K562 (cell line): ENCODE results near the gene RBM22. TPM values are rescaled to one million over a fixed set of nuclear protein-coding genes. Genes with fewer than 3 reads are reported as not detected.

Experiments used
- ATAC-seq: fragments of 200-7000 bp; cut with Tn5 transposase; 3 replicates; pipeline ENCODE4 v1.9.1; 2020; ENCODE audit warnings: moderate library complexity
- BruUV-seq: library from RNA; stranded (reverse); fragments of 400-500 nt; replicated peaks from 2 replicates; lab custom pipeline; 2021; lab: Mats Ljungman, UMichigan
- CTCF ChIA-PET: fragments of 300-600 bp; formaldehyde crosslinking; extraction: SDS; loops from one replicate; lab custom pipeline; 2021; ENCODE audit warnings: low intra/inter-chr PET ratio; lab: Yijun Ruan, JAX
- POLR2A ChIA-PET: fragments of 300-600, 350-650 bp; sonication (Branson Sonifier 250); formaldehyde crosslinking; extraction: SDS; loops from one replicate; lab custom pipeline; 2021; ENCODE audit warnings: antibody characterized with exemption, inconsistent platforms; lab: Yijun Ruan, JAX
- DNase-seq, 4 experiments: peaks; one replicate each; pipeline versions ENCODE4 v3.0.0 to v3.0.0-alpha.2; 2011 to 2018; ENCODE audit warnings: low spot score in 3 of 4, mixed read lengths in 3 of 4; ENCODE audit errors: extremely low read depth in 1 of 4
- FAIRE-seq: peaks from 2 replicates; lab custom pipeline; 2011; peaks lifted over from hg19 to GRCh38; lab: Jason Lieb, UNC
- H2AFZ ChIP-seq: 2 replicates; pipeline ENCODE4 v1.6.0; 2011; ENCODE audit warnings: low read depth, low read length, control low read depth, inconsistent platforms
- H3K27ac ChIP-seq: fragments of 200-600 bp; 3 replicates; pipeline ENCODE4 v1.8.0; 2011; ENCODE audit warnings: low read depth, mild to moderate bottlenecking, control low read depth, inconsistent platforms, low read length, moderate library complexity, mixed read lengths; ENCODE audit errors: extremely low read depth
- H3K27me3 ChIP-seq, 2 experiments: fragments of 300-600 bp in 1 of 2; 2 replicates in 1 of 2; 3 replicates in 1 of 2; pipeline versions ENCODE4 v1.6.0 to v1.8.0; 2011; ENCODE audit warnings: inconsistent platforms in 2 of 2, low read length in 2 of 2, mild to moderate bottlenecking in 1 of 2, mixed read lengths in 1 of 2, moderate library complexity in 1 of 2; ENCODE audit not compliant: control insufficient read depth in 2 of 2, insufficient read depth in 2 of 2
- H3K36me3 ChIP-seq: fragments of 300-600 bp; 3 replicates; pipeline ENCODE4 v1.8.0; 2011; ENCODE audit warnings: mild to moderate bottlenecking, low read length, inconsistent platforms; ENCODE audit not compliant: control insufficient read depth, insufficient read depth
- H3K4me1 ChIP-seq, 2 experiments: fragments of 200-600 bp in 1 of 2; replicated peaks in 1 of 2; 2 replicates in 1 of 2; 3 replicates in 1 of 2; pipeline versions ENCODE4 v1.5.1 to v1.8.0; 2011; ENCODE audit warnings: inconsistent platforms in 2 of 2, low read length in 2 of 2, mild to moderate bottlenecking in 1 of 2, mixed read lengths in 1 of 2, moderate library complexity in 1 of 2; ENCODE audit not compliant: control insufficient read depth in 2 of 2, insufficient read depth in 2 of 2
- H3K4me2 ChIP-seq: 2 replicates; pipeline ENCODE4 v1.6.1; 2011; ENCODE audit warnings: low read length, control low read depth, inconsistent platforms, mixed read lengths; ENCODE audit not compliant: insufficient read depth
- H3K4me3 ChIP-seq: fragments of 200-600 bp; sonication (generic), shearing (Covaris generic); 2 replicates; pipeline ENCODE4 v1.5.1; 2016; ENCODE audit warnings: control low read depth, inconsistent platforms
- H3K79me2 ChIP-seq: fragments of 200-600 bp; 3 replicates; pipeline ENCODE4 v1.8.0; 2011; ENCODE audit warnings: low read length, inconsistent platforms; ENCODE audit not compliant: control insufficient read depth, insufficient read depth
- H3K9ac ChIP-seq, 2 experiments: 2 replicates each; pipeline versions ENCODE4 v1.6.0 to v1.6.1; 2011; ENCODE audit warnings: low read depth in 2 of 2, low read length in 2 of 2, control low read depth in 1 of 2, inconsistent platforms in 1 of 2, mild to moderate bottlenecking in 1 of 2, mixed read lengths in 1 of 2; ENCODE audit not compliant: insufficient read depth in 1 of 2
- H3K9me1 ChIP-seq: one replicate; pipeline ENCODE4 v1.6.0; 2011; ENCODE audit warnings: inconsistent platforms, mild to moderate bottlenecking, low read length, moderate library complexity; ENCODE audit not compliant: control insufficient read depth, insufficient read depth
- H3K9me3 ChIP-seq: replicated peaks from 2 replicates; pipeline ENCODE4 v1.5.1; 2011; ENCODE audit warnings: low read depth, low read length, inconsistent platforms; ENCODE audit not compliant: control insufficient read depth, insufficient read depth
- H4K20me1 ChIP-seq: replicated peaks from 2 replicates; pipeline ENCODE4 v1.6.1; 2011; ENCODE audit warnings: low read length, inconsistent platforms, mixed read lengths; ENCODE audit not compliant: control insufficient read depth, insufficient read depth
- HNRNPK ChIP-seq: fragments of 200-400 bp; formaldehyde crosslinking; IDR thresholded peaks from one replicate; pipeline ENCODE4 v1.6.1; 2018; ENCODE audit warnings: mild to moderate bottlenecking, low read depth, low read length; ENCODE audit not compliant: poor library complexity, severe bottlenecking
- SAFB ChIP-seq: fragments of 200-400 bp; formaldehyde crosslinking; IDR thresholded peaks from 2 replicates; pipeline ENCODE4 v1.6.1; 2017; ENCODE audit warnings: low read depth, low read length, borderline replicate concordance
- ZNF24 ChIP-seq: fragments of 450-650 bp; IDR thresholded peaks from 2 replicates; pipeline ENCODE4 v1.6.1; 2016
- WGBS: fragments of 100-300 bp; shearing (Covaris generic); methylation state at CpG from one replicate; pipeline ENCODE4 v1.1.6; 2016; ENCODE audit warnings: low coverage, mixed read lengths; ENCODE audit not compliant: insufficient coverage; ENCODE audit errors: missing lambda C conversion rate; 5-methylcytosine and 5-hydroxymethylcytosine counted together
- in situ Hi-C: fragments of 300-500 bp; cut with MboI; formaldehyde crosslinking; loops from 4 replicates; pipeline ENCODE4 v1.15.0; 2018; ENCODE audit warnings: inconsistent platforms, mixed read lengths
- intact Hi-C: fragments of 100-400 bp; cut with micrococcal nuclease; formaldehyde crosslinking; loops from 2 replicates; pipeline ENCODE4 v1.14.2; 2022
- polyA plus RNA-seq, 8 experiments: library from polyadenylated mRNA; depleted of rRNA in 4 of 8; stranded (reverse) in 5 of 8; unstranded in 3 of 8; fragments of >200 nt; fragmentation: Nextera tagmentation in 2 of 8; fragmentation: Illumina TruSeq in 1 of 8; extraction: Ambion mirVana in 2 of 8; extraction: Trizol in 1 of 8; gene quantifications; 2 replicates each; pipeline versions ENCODE4 v1.2.1 to v1.2.3, GENCODE V29; 2011 to 2014; ENCODE audit warnings: inconsistent platforms in 1 of 8, missing spikeins in 1 of 8
- total RNA-seq, 7 experiments: library from RNA; depleted of rRNA in 6 of 7; stranded (reverse); fragments of >200 nt in 6 of 7; fragmentation: Illumina TruSeq in 2 of 7; extraction: Trizol in 2 of 7; gene quantifications; 2 replicates each; pipeline versions ENCODE4 v1.2.1 to v1.2.3, GENCODE V29; 2011 to 2021; ENCODE audit warnings: low replicate concordance in 1 of 7
- TF ChIP-seq, protein P1 (sequence below): sonication (generic); formaldehyde crosslinking; IDR thresholded peaks from 2 replicates; pipeline ENCODE4 v1.8.1; 2023; ENCODE audit warnings: mild to moderate bottlenecking, missing genetic modification reagents

Gene RBM22
- total and polyA plus RNA-seq, 9 of the 15 experiments (the other 6 are each of a cell fraction or from before 2014, with no cell fraction given) = 31.3 to 82.2 (median 44.8) TPM

DNA sequence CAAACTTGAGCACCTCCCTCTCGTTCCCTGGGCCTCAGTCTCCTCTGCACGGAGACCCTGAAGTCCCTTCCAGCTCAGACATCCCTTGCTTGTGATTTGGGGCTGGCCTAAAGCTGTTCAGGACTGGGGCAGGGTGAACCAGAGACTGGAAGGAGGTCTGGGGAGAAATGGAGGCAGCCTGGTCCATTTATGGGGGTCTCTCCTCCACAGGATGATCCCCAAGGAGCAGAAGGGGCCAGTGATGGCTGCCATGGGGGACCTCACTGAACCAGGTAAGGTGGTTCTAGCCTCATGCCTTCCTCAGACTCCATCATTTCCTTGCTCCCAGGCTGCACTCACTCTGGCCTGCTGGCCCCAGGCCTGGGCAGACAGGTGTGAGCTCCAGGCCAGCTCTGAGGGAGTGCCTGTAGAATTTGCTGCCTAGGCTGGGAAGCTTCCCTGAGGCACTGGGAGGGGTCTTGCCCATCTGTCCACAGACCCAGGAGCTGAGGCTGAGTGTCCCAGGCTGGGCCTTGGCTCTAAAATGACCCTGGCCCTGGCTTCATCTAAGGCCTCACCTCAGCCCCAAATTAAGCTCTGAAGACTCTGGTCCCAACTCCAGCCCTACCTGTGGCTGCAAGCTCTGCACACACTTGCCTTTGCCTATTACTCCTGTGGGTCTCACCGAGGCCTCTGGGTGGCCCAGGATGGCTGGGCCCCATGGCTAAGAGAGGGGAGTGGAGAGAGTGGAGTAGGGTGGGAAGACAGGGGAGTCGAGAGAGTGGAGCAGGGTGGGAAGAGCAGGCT is 37.9 kb downstream of the RBM22 start:
- no peak for DNase-seq
- H3K9ac ChIP-seq = no peak overlapping the region
- no peaks in the 10 kb centered on the region for H3K9me1 ChIP-seq
- CTCF ChIA-PET = no interaction called here
- TF ChIP-seq, protein P1, sequence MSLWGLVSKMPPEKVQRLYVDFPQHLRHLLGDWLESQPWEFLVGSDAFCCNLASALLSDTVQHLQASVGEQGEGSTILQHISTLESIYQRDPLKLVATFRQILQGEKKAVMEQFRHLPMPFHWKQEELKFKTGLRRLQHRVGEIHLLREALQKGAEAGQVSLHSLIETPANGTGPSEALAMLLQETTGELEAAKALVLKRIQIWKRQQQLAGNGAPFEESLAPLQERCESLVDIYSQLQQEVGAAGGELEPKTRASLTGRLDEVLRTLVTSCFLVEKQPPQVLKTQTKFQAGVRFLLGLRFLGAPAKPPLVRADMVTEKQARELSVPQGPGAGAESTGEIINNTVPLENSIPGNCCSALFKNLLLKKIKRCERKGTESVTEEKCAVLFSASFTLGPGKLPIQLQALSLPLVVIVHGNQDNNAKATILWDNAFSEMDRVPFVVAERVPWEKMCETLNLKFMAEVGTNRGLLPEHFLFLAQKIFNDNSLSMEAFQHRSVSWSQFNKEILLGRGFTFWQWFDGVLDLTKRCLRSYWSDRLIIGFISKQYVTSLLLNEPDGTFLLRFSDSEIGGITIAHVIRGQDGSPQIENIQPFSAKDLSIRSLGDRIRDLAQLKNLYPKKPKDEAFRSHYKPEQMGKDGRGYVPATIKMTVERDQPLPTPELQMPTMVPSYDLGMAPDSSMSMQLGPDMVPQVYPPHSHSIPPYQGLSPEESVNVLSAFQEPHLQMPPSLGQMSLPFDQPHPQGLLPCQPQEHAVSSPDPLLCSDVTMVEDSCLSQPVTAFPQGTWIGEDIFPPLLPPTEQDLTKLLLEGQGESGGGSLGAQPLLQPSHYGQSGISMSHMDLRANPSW (CRISPR knock-in tag) = no peak
- no peak for TF ChIP-seq ZNF24
- TF ChIP-seq HNRNPK = no peak
- TF ChIP-seq SAFB = no peak
- TF ChIP-seq, all 486 proteins: peak for 0
- 4% methylated on average over 4 of the region's 4 CpGs for WGBS
- ATAC-seq (peak; percentile 51; the same call in 2 of the 3 replicates), FAIRE-seq (no peak)
- H3K4me1 ChIP-seq = no peaks in the 10 kb centered on the region
- intact Hi-C loops = no loop called here
- no peak overlapping the region for H3K4me2 ChIP-seq
- H3K4me3 ChIP-seq = no peak overlapping the region
- H4K20me1 ChIP-seq = no peaks in the 10 kb centered on the region
- BruUV-seq = no TSS peak
- no peaks in the 10 kb centered on the region for H3K36me3 ChIP-seq
- H3K27ac ChIP-seq = no peak overlapping the region
- H3K27me3 ChIP-seq = peaks cover 27 to 55% of the 10 kb centered on the region in 2 experiments; a peak in 4 of 5 replicates
- in situ Hi-C loops = no loop called here
- no peak overlapping the region for H2AFZ ChIP-seq
- POLR2A ChIA-PET = no interaction called here
- H3K79me2 ChIP-seq = no peaks in the 10 kb centered on the region
- no peaks in the 10 kb centered on the region for H3K9me3 ChIP-seq
